GM12892 (cell line): ENCODE results near the gene YTHDC1.

Experiments used
- POLR2A ChIP-seq: IDR thresholded peaks from 2 replicates; pipeline ENCODE4 v1.6.1; 2011; ENCODE audit warnings: low read depth, low read length, control low read depth
- POLR2AphosphoS5 ChIP-seq: IDR thresholded peaks from 2 replicates; pipeline ENCODE4 v1.6.1; 2011; ENCODE audit warnings: low read depth, low read length, control low read depth

DNA sequence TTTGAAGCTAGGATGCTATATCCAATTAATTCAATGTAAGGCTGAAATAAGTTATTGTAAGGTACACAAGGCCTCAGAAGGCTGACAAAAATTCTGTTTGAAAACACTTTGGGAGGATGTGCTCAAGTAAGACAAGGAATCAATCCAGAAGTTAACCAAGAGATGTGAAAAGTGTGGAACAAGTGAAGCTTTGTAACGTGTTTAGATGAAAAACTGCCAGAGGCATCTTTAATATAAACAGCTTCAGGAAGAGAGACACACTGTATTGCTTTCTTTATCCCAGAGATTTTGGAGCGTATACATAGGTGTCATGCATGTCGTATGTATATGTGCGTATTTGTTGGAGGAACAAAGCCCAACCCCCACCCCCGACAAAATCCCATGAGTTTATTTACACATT is 28.3 kb upstream of the YTHDC1 start:
- TF ChIP-seq POLR2A (no peak), POLR2AphosphoS5 (no peak)
